ENCODE measurements around the gene TMCC3.

TMCC3 gene

GRCh38 chr12:94535510-94535921, 114.8 kb downstream of the TMCC3 start:
- no peak for DNase-seq

GRCh38 chr12:94534774-94535509, 115.4 kb downstream of the TMCC3 start:
- DNase-seq: no peak

GRCh38 chr12:94534278-94534677, 116.1 kb downstream of the TMCC3 start:
- no peak for DNase-seq

GRCh38 chr12:94532490-94533422, 117.6 kb downstream of the TMCC3 start:
- DNase-seq: peak in 48 of 56 donors; percentile 3 to 78 (median 34)

GRCh38 chr12:94531196-94531720, 119.1 kb downstream of the TMCC3 start:
- DNase-seq: no peak

GRCh38 chr12:94525951-94526350, 124.4 kb downstream of the TMCC3 start:
- no peak for DNase-seq
